Measurements from ENCODE around the gene STK11.
A peak's percentile ranks its signal among the peaks of the same experiment; 100 is the strongest.

The STK11 gene

GRCh38 chr19:1271528-1272422 lies 66.2 kb downstream of the STK11 start:
- H3K4me3 ChIP-seq (ENCODE audit: low read depth, low read length), result no peak overlapping the region

- H3K4me3 ChIP-seq (ENCODE audit: low read depth, low read length), result no peak overlapping the region
These were observed 67.1 kb downstream of the STK11 start for GRCh38 chr19:1272423-1273262.

GRCh38 chr19:1273263-1274041 lies 67.9 kb downstream of the STK11 start:
- no peak overlapping the region for H3K4me3 ChIP-seq (ENCODE audit: low read depth, low read length)

GRCh38 chr19:1274081-1274851 lies 68.7 kb downstream of the STK11 start:
- H3K4me3 ChIP-seq (ENCODE audit: low read depth, low read length), result no peak overlapping the region

GRCh38 chr19:1274852-1275259 lies 69.3 kb downstream of the STK11 start:
- peak overlapping the region; percentile 69 for H3K4me3 ChIP-seq (ENCODE audit: low read depth, low read length)

GRCh38 chr19:1275260-1275975 lies 69.8 kb downstream of the STK11 start, which contains the start of gene FAM174C:
Gene FAM174C (plus strand): TSS chr19:1275530. CDS start chr19:1275550, 20 bp downstream.
- H3K4me3 ChIP-seq (ENCODE audit: low read depth, low read length), result peak within 1 kb of the TSS; percentile 69

GRCh38 chr19:1275976-1276627 lies 70.5 kb downstream of the STK11 start:
- H3K4me3 ChIP-seq (ENCODE audit: low read depth, low read length), result peak overlapping the region; percentile 64

GRCh38 chr19:1276628-1277022 lies 71.0 kb downstream of the STK11 start:
- no peak overlapping the region for H3K4me3 ChIP-seq (ENCODE audit: low read depth, low read length)

GRCh38 chr19:1277061-1277460 lies 71.5 kb downstream of the STK11 start:
- H3K4me3 ChIP-seq (ENCODE audit: low read depth, low read length), result no peak overlapping the region
